Measurements from ENCODE around the gene CLCN2. TPM values are rescaled to one million over a fixed set of nuclear protein-coding genes. Genes with fewer than 3 reads are reported as not detected.

CLCN2 gene
- total and polyA plus RNA-seq, 2 of the 8 experiments (the other 6 are each of a cell fraction or from before 2014, with no cell fraction given), result 13.7 to 16.1 TPM

DNA sequence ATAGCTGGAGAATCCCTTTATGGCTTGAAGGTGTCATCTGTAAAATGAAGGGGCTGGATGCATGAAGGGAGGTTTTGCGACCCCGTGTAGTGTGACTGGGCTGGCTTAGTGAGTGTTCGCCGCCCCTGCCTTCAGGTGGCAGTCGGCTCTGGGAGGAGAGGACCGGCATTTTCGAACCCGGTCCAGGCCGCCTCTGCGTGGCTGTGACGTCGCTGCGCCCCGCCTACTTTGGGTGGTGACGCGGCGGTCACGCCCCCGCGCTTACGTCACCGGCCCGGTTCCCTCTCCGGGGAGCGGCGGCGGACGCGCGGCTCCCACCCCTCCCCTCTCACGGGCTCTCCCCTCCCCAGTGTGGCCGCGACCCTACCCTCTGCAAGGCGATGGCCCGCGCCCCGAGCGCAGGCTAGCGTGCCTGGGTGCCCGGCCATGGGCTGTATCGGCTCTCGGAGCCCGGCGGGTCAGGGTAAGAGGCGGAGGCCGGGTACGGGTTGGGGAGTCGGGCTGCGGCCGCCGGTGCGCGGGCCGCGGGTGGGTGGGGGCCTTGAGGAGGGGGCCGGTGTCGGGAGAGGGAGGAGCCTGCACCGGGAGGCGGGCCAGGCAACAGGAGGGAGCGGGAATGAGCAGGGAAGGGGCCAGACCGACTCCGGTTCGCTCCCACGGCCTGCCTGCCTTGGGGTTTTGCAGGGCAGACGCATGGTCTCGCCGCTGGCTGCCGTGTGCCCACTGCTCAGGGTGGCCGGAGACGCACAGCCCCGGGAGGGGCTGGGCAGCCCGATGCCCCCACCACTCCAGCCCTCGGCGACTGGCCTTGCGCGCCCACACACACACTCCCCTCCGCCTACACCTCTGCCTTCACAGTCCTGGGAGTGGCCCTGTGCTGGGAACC is 25.5 kb downstream of the CLCN2 start:
- peak overlapping the region; percentile 91 to 98 for H3K4me2 ChIP-seq (ENCODE audit: insufficient read depth in 1 of 2, low read depth in 2 of 2, low read length in 2 of 2)
- peaks cover 11% of the 10 kb centered on the region for H3K79me1 ChIP-seq (ENCODE audit: low read depth, low read length)
- H2BK12ac ChIP-seq (ENCODE audit: low read depth, low read length), result no peak overlapping the region
- ChIA-PET POLR2A (ENCODE audit: partially characterized antibody) (interaction anchor here (0.7 to 3.6 kb wide), 20 partner anchors 9 to 205 kb away, joined by 3 to 30 read pairs (median 4); partner anchors contain the start of gene EIF4G1), CTCF (ENCODE audit: partially characterized antibody) (interaction anchor here (0.9 to 3.6 kb wide), 5 partner anchors 10 to 108 kb away, joined by 3 to 16 read pairs (median 11); no protein-coding TSS in a partner anchor)
- H4K91ac ChIP-seq (replicated peaks; ENCODE audit: insufficient read length, low read length), result peak overlapping the region; percentile 46
- no peak overlapping the region for H2AK5ac ChIP-seq (ENCODE audit: low read depth, low read length)
- H3K9me3 ChIP-seq (ENCODE audit: insufficient read depth in 2 of 2, low read depth in 1 of 2, low read length in 1 of 2), result no peaks in the 10 kb centered on the region
- DNase-seq (ENCODE audit: low read depth in 1 of 2, low spot score in 2 of 2) (peak; percentile 64 to 99), FAIRE-seq (no peak)
- peak overlapping the region; percentile 83 for H3K18ac ChIP-seq (ENCODE audit: extremely low read depth, low read length)
- WGBS, 2 experiments (ENCODE audit: extremely low coverage in 1 of 2, insufficient coverage in 1 of 2, insufficient read length in 1 of 2, insufficient replicate concordance in 2 of 2, low coverage in 1 of 2, low lambda C conversion rate in 2 of 2, missing lambda C conversion rate in 1 of 2), result 2% methylated on average over 46 of the region's 77 CpGs; no CpG with 5 or more reads in 1 of the 2 experiments
- H3K79me2 ChIP-seq (ENCODE audit: control insufficient read depth in 1 of 2, insufficient read depth in 2 of 2, low read length in 2 of 2), result peaks cover 0 to 2% of the 10 kb centered on the region in 2 experiments; a peak in 1 of 4 replicates
- peaks cover 20 to 38% of the 10 kb centered on the region in 2 experiments for H4K20me1 ChIP-seq (replicated peaks in 1 of 2; ENCODE audit: control insufficient read depth in 1 of 2, insufficient read depth in 2 of 2, low read length in 2 of 2)
- H2BK15ac ChIP-seq (ENCODE audit: low read length), result peak overlapping the region; percentile 25; the same call in 1 of the 2 replicates
- H3K4ac ChIP-seq (replicated peaks; ENCODE audit: insufficient read length, low read depth, low read length), result no peak overlapping the region
- no peak overlapping the region for H3K23ac ChIP-seq (ENCODE audit: insufficient read length)
- peak overlapping the region; percentile 66 to 87 (median 80) for H3K9ac ChIP-seq (replicated peaks in 1 of 4; ENCODE audit: extremely low read depth in 1 of 4, low read depth in 3 of 4, low read length in 3 of 4)
- no peaks in the 10 kb centered on the region for H3K27me3 ChIP-seq (replicated peaks in 1 of 4; ENCODE audit: control insufficient read depth in 3 of 4, extremely low read depth in 1 of 4, insufficient read depth in 3 of 4, low read length in 3 of 4)
- no peak overlapping the region for H2AFZ ChIP-seq (ENCODE audit: low read length)
- peak overlapping the region; percentile 96; the same call in 1 of the 2 replicates for H4K8ac ChIP-seq (ENCODE audit: extremely low read depth, insufficient read depth, low read length)
- H3K4me3 ChIP-seq (ENCODE audit: extremely low read depth in 1 of 4, insufficient read depth in 2 of 4, low read depth in 3 of 4, low read length in 4 of 4), result peak overlapping the region; percentile 76 to 83 (median 80)
- peaks cover 29 to 41% (median 39%) of the 10 kb centered on the region in 4 experiments for H3K36me3 ChIP-seq (ENCODE audit: control insufficient read depth in 2 of 4, insufficient read depth in 4 of 4, low read length in 3 of 4)
- H3K56ac ChIP-seq (replicated peaks; ENCODE audit: insufficient read length, low read depth, low read length), result peak overlapping the region; percentile 35
- H2BK5ac ChIP-seq (ENCODE audit: low read depth, low read length), result peak overlapping the region; percentile 54; the same call in 1 of the 2 replicates
- peaks cover 14% of the 10 kb centered on the region for H3K23me2 ChIP-seq (ENCODE audit: low read depth, low read length)
- no peak overlapping the region for H3K14ac ChIP-seq (ENCODE audit: insufficient read length)
- peaks cover 5 to 27% (median 18%) of the 10 kb centered on the region in 4 experiments for H3K4me1 ChIP-seq (replicated peaks in 1 of 4; ENCODE audit: control insufficient read depth in 3 of 4, insufficient read depth in 4 of 4, low read length in 3 of 4)
- peak overlapping the region; percentile 82 for H3K27ac ChIP-seq (ENCODE audit: low read depth, low read length)
- H2BK20ac ChIP-seq (ENCODE audit: low read length), result no peak overlapping the region
- peak overlapping the region; percentile 88 for H4K5ac ChIP-seq (ENCODE audit: insufficient read length, low read depth, low read length)
- no peak overlapping the region for H2BK120ac ChIP-seq (replicated peaks; ENCODE audit: low read depth, low read length)
- TF ChIP-seq POLR2A (IDR thresholded peaks at IDR 0.05; ENCODE audit: control extremely low read depth in 1 of 2, low read depth in 2 of 2, low read length in 2 of 2), result peak in 1 of 2 experiments; percentile 84; a peak in 2 of 3 replicates
- peak; percentile 3 for TF ChIP-seq NANOG (IDR thresholded peaks at IDR 0.05; ENCODE audit: insufficient read depth, low read depth, low read length, poor library complexity, severe bottlenecking)
- TF ChIP-seq JUN (IDR thresholded peaks at IDR 0.05; ENCODE audit: low read depth, low read length), result peak; percentile 46; the same call in 1 of the 2 replicates
- TF ChIP-seq, protein P1, sequence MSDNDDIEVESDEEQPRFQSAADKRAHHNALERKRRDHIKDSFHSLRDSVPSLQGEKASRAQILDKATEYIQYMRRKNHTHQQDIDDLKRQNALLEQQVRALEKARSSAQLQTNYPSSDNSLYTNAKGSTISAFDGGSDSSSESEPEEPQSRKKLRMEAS (IDR thresholded peaks at IDR 0.05), result peak; percentile 36; the same call in 1 of the 2 replicates
- no peak for TF ChIP-seq ASH2L (IDR thresholded peaks at IDR 0.05; ENCODE audit: low read length)
- no peak for TF ChIP-seq GABPA (IDR thresholded peaks at IDR 0.05; ENCODE audit: borderline replicate concordance, insufficient read depth, low read length)
- no peak for TF ChIP-seq SP2 (IDR thresholded peaks at IDR 0.05; ENCODE audit: low read length)
- TF ChIP-seq RAD21 (IDR thresholded peaks at IDR 0.05 in 1 of 2, conservative IDR thresholded peaks at IDR 0.05 in 1 of 2; ENCODE audit: low read depth in 2 of 2, low read length in 2 of 2), result peak; percentile 9 to 23; a peak in 2 of 4 replicates
- TF ChIP-seq USF2 (IDR thresholded peaks at IDR 0.05; ENCODE audit: low read length), result peak; percentile 60
